Smooth muscle cell (in vitro differentiated cells): Measurements from ENCODE around the gene FANK1. TPM values are rescaled to one million over a fixed set of nuclear protein-coding genes. Genes with fewer than 3 reads are reported as not detected.

Experiments used
- DNase-seq: peaks from one replicate; lab custom pipeline; 2025; ENCODE audit not compliant: unreplicated experiment; lab: John Stamatoyannopoulos, UW
- H2AFZ ChIP-seq: fragments of 200-600 bp; sonication (generic); 2 replicates; pipeline ENCODE4 v1.6.0; 2016; ENCODE audit warnings: antibody characterized with exemption, low read depth, mild to moderate bottlenecking
- H3F3A ChIP-seq: fragments of 200-600 bp; sonication (generic); 2 replicates; pipeline ENCODE4 v1.6.0; 2017; ENCODE audit warnings: antibody characterized with exemption, low read depth
- H3K27ac ChIP-seq: fragments of 200-600 bp; sonication (generic); 2 replicates; pipeline ENCODE4 v1.5.1; 2016; ENCODE audit warnings: low read depth, mild to moderate bottlenecking
- H3K27me3 ChIP-seq: fragments of 200-600 bp; sonication (generic); 2 replicates; pipeline ENCODE4 v1.6.1; 2016; ENCODE audit warnings: low read depth, mild to moderate bottlenecking
- H3K36me3 ChIP-seq: fragments of 200-600 bp; sonication (generic); 2 replicates; pipeline ENCODE4 v1.5.1; 2016; ENCODE audit warnings: low read depth
- H3K4me1 ChIP-seq: fragments of 200-600 bp; sonication (generic); 2 replicates; pipeline ENCODE4 v1.5.1; 2016; ENCODE audit warnings: low read depth
- H3K4me2 ChIP-seq: fragments of 200-600 bp; sonication (generic); 2 replicates; pipeline ENCODE4 v1.6.0; 2016; ENCODE audit warnings: mild to moderate bottlenecking
- H3K4me3 ChIP-seq: fragments of 200-600 bp; sonication (generic); 2 replicates; pipeline ENCODE4 v1.5.1; 2016; ENCODE audit warnings: mild to moderate bottlenecking
- H3K79me2 ChIP-seq: fragments of 200-600 bp; sonication (generic); 2 replicates; pipeline ENCODE4 v1.6.0; 2016; ENCODE audit warnings: low read depth, mild to moderate bottlenecking
- H3K9ac ChIP-seq: fragments of 200-600 bp; sonication (generic); 2 replicates; pipeline ENCODE4 v1.6.0; 2016; ENCODE audit warnings: low read depth
- H3K9me3 ChIP-seq: fragments of 200-600 bp; sonication (generic); replicated peaks from 2 replicates; pipeline ENCODE4 v1.5.1; 2016; ENCODE audit warnings: low read depth
- H4K20me1 ChIP-seq: fragments of 200-600 bp; sonication (generic); 2 replicates; pipeline ENCODE4 v1.6.0; 2016; ENCODE audit warnings: low read depth
- CTCF ChIP-seq: fragments of 200-600 bp; sonication (generic); IDR thresholded peaks from 2 replicates; pipeline ENCODE4 v1.5.1; 2017; ENCODE audit warnings: borderline replicate concordance, mild to moderate bottlenecking, antibody characterized with exemption; ENCODE audit not compliant: insufficient read depth, poor library complexity, severe bottlenecking
- WGBS: methylation state at CpG from one replicate; pipeline ENCODE4 v1.1.7; 2016; ENCODE audit warnings: low lambda C conversion rate; 5-methylcytosine and 5-hydroxymethylcytosine counted together
- polyA plus RNA-seq: library from polyadenylated mRNA; unstranded; fragments of >200 nt; fragmentation: Nextera tagmentation; extraction: Ambion mirVana; gene quantifications from 2 replicates; pipeline ENCODE4 v1.2.1, GENCODE V29; 2016
- total RNA-seq: library from RNA; depleted of rRNA; stranded (reverse); fragments of >200 nt; gene quantifications from 2 replicates; pipeline ENCODE4 v1.2.3, GENCODE V29; 2014

The FANK1 gene
- total and polyA plus RNA-seq, 2 experiments from 2014 or later: 5.8 to 6.6 TPM

- Histone ChIP-seq H3K4me3 (no peak overlapping the region), H3K27ac (no peak overlapping the region), H3K27me3 (no peaks in the 10 kb centered on the region), H4K20me1 (no peaks in the 10 kb centered on the region), H3K9ac (no peak overlapping the region), H3K4me2 (no peak overlapping the region), H3K4me1 (no peaks in the 10 kb centered on the region), H3F3A (no peaks in the 10 kb centered on the region), H3K79me2 (no peaks in the 10 kb centered on the region), H3K9me3 (no peaks in the 10 kb centered on the region), H2AFZ (no peak overlapping the region), H3K36me3 (no peaks in the 10 kb centered on the region)
- TF ChIP-seq CTCF: no peak
- no peak for DNase-seq
- 82% methylated on average over 2 of the region's 2 CpGs for WGBS
Observed at GRCh38 chr10:125857185-125857760, 39.1 kb upstream of the FANK1 start.

- H3K27me3 ChIP-seq: no peaks in the 10 kb centered on the region
- no peak for TF ChIP-seq CTCF
- H3K9ac ChIP-seq: no peak overlapping the region
- H3K79me2 ChIP-seq: no peaks in the 10 kb centered on the region
- WGBS: 97% methylated on average over 4 of the region's 4 CpGs
- no peaks in the 10 kb centered on the region for H3F3A ChIP-seq
- H3K36me3 ChIP-seq: no peaks in the 10 kb centered on the region
- no peaks in the 10 kb centered on the region for H4K20me1 ChIP-seq
- H3K27ac ChIP-seq: no peak overlapping the region
- DNase-seq: no peak
- H3K4me1 ChIP-seq: no peaks in the 10 kb centered on the region
- H3K9me3 ChIP-seq: no peaks in the 10 kb centered on the region
- H2AFZ ChIP-seq: no peak overlapping the region
- no peak overlapping the region for H3K4me2 ChIP-seq
- H3K4me3 ChIP-seq: no peak overlapping the region
Observed at GRCh38 chr10:125859128-125859817, 37.1 kb upstream of the FANK1 start.

DNA sequence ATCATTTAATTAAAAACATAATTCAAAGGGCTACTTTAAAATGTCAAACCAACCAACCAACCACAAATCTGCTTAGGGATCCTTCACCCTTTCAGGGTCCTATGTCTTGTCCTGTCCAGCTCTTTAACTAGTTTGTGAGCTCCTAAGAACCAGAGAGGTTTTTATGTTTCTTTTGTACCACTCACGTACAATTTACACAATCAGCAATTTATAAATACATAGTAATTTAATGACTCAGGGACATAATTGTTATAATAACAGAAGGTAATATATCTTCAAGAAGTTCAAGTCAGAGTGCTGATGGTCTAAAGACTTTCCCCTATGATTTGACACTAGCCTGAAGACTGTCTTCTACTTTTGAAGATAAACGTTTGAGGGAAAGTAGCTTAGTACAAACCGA is 31.2 kb upstream of the FANK1 start:
- H3K9ac ChIP-seq: no peak overlapping the region
- no peak overlapping the region for H3K4me2 ChIP-seq
- H3K4me1 ChIP-seq: no peaks in the 10 kb centered on the region
- no peak overlapping the region for H3K4me3 ChIP-seq
- no peaks in the 10 kb centered on the region for H3F3A ChIP-seq
- whole genome bisulfite sequencing: 95% methylated on average over 3 of the region's 3 CpGs
- no peaks in the 10 kb centered on the region for H3K79me2 ChIP-seq
- no peaks in the 10 kb centered on the region for H4K20me1 ChIP-seq
- no peaks in the 10 kb centered on the region for H3K36me3 ChIP-seq
- H3K27ac ChIP-seq: no peak overlapping the region
- no peaks in the 10 kb centered on the region for H3K9me3 ChIP-seq
- DNase-seq: no peak
- no peak overlapping the region for H2AFZ ChIP-seq
- TF ChIP-seq CTCF: no peak
- no peaks in the 10 kb centered on the region for H3K27me3 ChIP-seq
